ENCODE data around the gene PRKAR1B.

DNA sequence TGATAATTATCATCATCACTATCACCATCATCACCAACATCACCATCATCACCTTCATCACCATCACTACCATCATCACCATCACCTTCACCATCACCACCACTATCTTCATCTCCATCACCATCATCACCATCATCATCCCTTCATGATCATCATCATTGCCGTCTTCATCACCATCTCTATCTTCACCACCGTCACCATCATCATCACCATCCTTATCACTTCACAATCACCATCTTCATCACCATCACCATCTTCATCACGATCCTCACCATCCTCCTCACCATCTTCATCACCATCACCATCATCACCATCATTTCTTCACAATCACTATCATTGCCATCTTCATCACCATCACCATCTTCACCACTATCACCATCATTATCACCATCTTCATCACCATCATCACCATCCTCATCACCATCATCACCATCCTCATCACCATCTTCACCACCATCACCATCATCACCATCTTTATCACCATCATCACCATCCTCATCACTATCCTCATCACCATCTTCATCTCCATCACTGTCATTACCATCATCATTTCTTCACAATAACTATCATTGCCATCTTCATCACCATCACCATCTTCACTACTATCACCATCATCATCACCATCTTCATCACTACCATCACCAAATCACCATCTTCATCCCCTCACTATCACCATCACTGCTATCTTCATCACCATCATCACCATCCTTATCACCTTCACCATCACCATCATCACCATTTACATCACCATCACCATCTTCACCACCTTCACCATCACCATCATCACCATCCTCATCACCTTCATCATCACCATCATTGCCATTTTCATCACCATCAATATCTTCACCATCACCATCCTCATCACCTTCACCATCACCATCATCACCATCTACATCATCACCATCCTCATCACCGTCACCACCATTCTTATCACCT lies 73.0 kb downstream of the PRKAR1B start:
- TF ChIP-seq, protein P1, sequence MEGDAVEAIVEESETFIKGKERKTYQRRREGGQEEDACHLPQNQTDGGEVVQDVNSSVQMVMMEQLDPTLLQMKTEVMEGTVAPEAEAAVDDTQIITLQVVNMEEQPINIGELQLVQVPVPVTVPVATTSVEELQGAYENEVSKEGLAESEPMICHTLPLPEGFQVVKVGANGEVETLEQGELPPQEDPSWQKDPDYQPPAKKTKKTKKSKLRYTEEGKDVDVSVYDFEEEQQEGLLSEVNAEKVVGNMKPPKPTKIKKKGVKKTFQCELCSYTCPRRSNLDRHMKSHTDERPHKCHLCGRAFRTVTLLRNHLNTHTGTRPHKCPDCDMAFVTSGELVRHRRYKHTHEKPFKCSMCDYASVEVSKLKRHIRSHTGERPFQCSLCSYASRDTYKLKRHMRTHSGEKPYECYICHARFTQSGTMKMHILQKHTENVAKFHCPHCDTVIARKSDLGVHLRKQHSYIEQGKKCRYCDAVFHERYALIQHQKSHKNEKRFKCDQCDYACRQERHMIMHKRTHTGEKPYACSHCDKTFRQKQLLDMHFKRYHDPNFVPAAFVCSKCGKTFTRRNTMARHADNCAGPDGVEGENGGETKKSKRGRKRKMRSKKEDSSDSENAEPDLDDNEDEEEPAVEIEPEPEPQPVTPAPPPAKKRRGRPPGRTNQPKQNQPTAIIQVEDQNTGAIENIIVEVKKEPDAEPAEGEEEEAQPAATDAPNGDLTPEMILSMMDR (conservative IDR thresholded peaks at IDR 0.05; ENCODE audit: low read length): no peak
- TF ChIP-seq EZH2phosphoT487 (IDR thresholded peaks at IDR 0.05; ENCODE audit: borderline replicate concordance): no peak

Measured in Loucy (cell line).